IPS-11a (cell line): ENCODE measurements around the gene ZNF205.
A peak's percentile ranks its signal among the peaks of the same experiment; 100 is the strongest.

ENCODE experiments used
- H3K4me3 ChIP-seq: one replicate; pipeline ENCODE4 v1.5.1; 2013; ENCODE audit warnings: low read depth, low read length, control low read depth

ZNF205 gene

GRCh38 chr16:3084969-3085670, 27.3 kb upstream of the ZNF205 start:
- no peak overlapping the region for H3K4me3 ChIP-seq

- H3K4me3 ChIP-seq: no peak overlapping the region
Observed at GRCh38 chr16:3085868-3086595, 26.4 kb upstream of the ZNF205 start.

- H3K4me3 ChIP-seq: no peak overlapping the region
Observed at GRCh38 chr16:3086596-3087242, 25.7 kb upstream of the ZNF205 start.

- H3K4me3 ChIP-seq: no peak overlapping the region
Observed at GRCh38 chr16:3087243-3088235, 24.8 kb upstream of the ZNF205 start.

- H3K4me3 ChIP-seq: no peak overlapping the region
Observed at GRCh38 chr16:3088450-3088849, 23.9 kb upstream of the ZNF205 start.

GRCh38 chr16:3088925-3089716, 23.3 kb upstream of the ZNF205 start:
- no peak overlapping the region for H3K4me3 ChIP-seq

GRCh38 chr16:3089717-3090592, 22.4 kb upstream of the ZNF205 start:
- no peak overlapping the region for H3K4me3 ChIP-seq

- no peak overlapping the region for H3K4me3 ChIP-seq
Observed at GRCh38 chr16:3091551-3091950, 20.8 kb upstream of the ZNF205 start.

- H3K4me3 ChIP-seq: no peak overlapping the region
Observed at GRCh38 chr16:3092501-3092941, 19.9 kb upstream of the ZNF205 start.

GRCh38 chr16:3094289-3095027, 17.9 kb upstream of the ZNF205 start:
- no peak overlapping the region for H3K4me3 ChIP-seq

GRCh38 chr16:3095869-3096268, 16.5 kb upstream of the ZNF205 start:
- no peak overlapping the region for H3K4me3 ChIP-seq

GRCh38 chr16:3096362-3096761, 16.0 kb upstream of the ZNF205 start:
- no peak overlapping the region for H3K4me3 ChIP-seq

- H3K4me3 ChIP-seq: peak overlapping the region; percentile 93
Observed at GRCh38 chr16:3097266-3097665, 15.1 kb upstream of the ZNF205 start.

GRCh38 chr16:3098459-3099394, 13.7 kb upstream of the ZNF205 start, which contains the start of gene ZSCAN10:
TSS of gene ZSCAN10 (minus strand) at chr16:3099294. CDS start at chr16:3092937, 6,357 bp downstream.
- H3K4me3 ChIP-seq: peak within 1 kb of the TSS; percentile 93

GRCh38 chr16:3099395-3099731, 13.0 kb upstream of the ZNF205 start:
- H3K4me3 ChIP-seq: peak overlapping the region; percentile 93

GRCh38 chr16:3099732-3100499, 12.5 kb upstream of the ZNF205 start:
- H3K4me3 ChIP-seq: peak overlapping the region; percentile 93
